Gastroesophageal sphincter (tissue), 4 donors: ENCODE results near the gene TMCO6. TPM values are rescaled to one million over a fixed set of nuclear protein-coding genes. Genes with fewer than 3 reads are reported as not detected.

Experiments
- ATAC-seq: fragments of 150-250 bp; one replicate; pipeline ENCODE4 v1.9.1; 2016; ENCODE audit warnings: mild to moderate bottlenecking, moderate library complexity
- H3K27ac ChIP-seq, 4 donors: fragments of 200-600 bp; sonication (generic) in 3 of 4; 1 replicate in 3 of 4; 2 replicates in 1 of 4; pipeline ENCODE4 v1.5.1; 2016 to 2019
- H3K27me3 ChIP-seq: fragments of 200-600 bp; sonication (generic); one replicate; pipeline ENCODE4 v1.5.1; 2019
- H3K36me3 ChIP-seq, 2 donors: fragments of 200-600 bp; sonication (generic); one replicate each; pipeline ENCODE4 v1.5.1; 2019; ENCODE audit warnings: control low read depth in 1 of 2
- H3K4me1 ChIP-seq, 3 donors: fragments of 200-600 bp; sonication (generic); 1 replicate in 2 of 3; 2 replicates in 1 of 3; pipeline ENCODE4 v1.5.1; 2016 to 2019; ENCODE audit warnings: control low read depth in 2 of 3
- H3K4me3 ChIP-seq, 2 donors: fragments of 200-600 bp; sonication (generic); one replicate each; pipeline ENCODE4 v1.5.1; 2019; ENCODE audit warnings: mild to moderate bottlenecking in 1 of 2, moderate library complexity in 1 of 2
- H3K9me3 ChIP-seq, 3 donors: fragments of 200-600 bp; sonication (generic); one replicate each; pipeline ENCODE4 v1.5.1; 2017 to 2019; ENCODE audit warnings: control low read depth in 2 of 3
- CTCF ChIP-seq, 4 experiments: fragments of 200-600 bp in 2 of 4; fragments of 450-650 bp in 2 of 4; sonication (generic) in 1 of 4; IDR thresholded peaks; one replicate each; pipeline ENCODE4 v1.5.1; 2017 to 2019; ENCODE audit warnings: antibody characterized with exemption in 4 of 4, mild to moderate bottlenecking in 2 of 4, moderate library complexity in 2 of 4
- EP300 ChIP-seq: sonication (generic); formaldehyde crosslinking; IDR thresholded peaks from one replicate; pipeline ENCODE4 v1.6.1; 2017; ENCODE audit warnings: antibody characterized with exemption, mild to moderate bottlenecking
- POLR2A ChIP-seq, 2 donors: fragments of 450-650 bp; IDR thresholded peaks; one replicate each; pipeline ENCODE4 v1.6.1; 2017; ENCODE audit warnings: antibody characterized with exemption in 2 of 2, mild to moderate bottlenecking in 2 of 2, moderate library complexity in 1 of 2
- POLR2AphosphoS5 ChIP-seq: sonication (generic); formaldehyde crosslinking; IDR thresholded peaks from one replicate; pipeline ENCODE4 v1.6.1; 2017; ENCODE audit warnings: antibody characterized with exemption
- WGBS, 2 donors: methylation state at CpG; one replicate each; pipeline ENCODE4 v1.1.5; 2018; ENCODE audit warnings: low coverage in 1 of 2; 5-methylcytosine and 5-hydroxymethylcytosine counted together
- total RNA-seq, 4 donors: library from RNA; depleted of rRNA; stranded (reverse); fragments of >200 nt; gene quantifications; one replicate each; pipeline ENCODE4 v1.1.0, GENCODE V29; 2016

The TMCO6 gene
- total RNA-seq, 4 donors from 2014 or later: 10.9 to 72.1 (median 26.7) TPM

GRCh38 chr5:140690941-140691924, 52.0 kb downstream of the TMCO6 start, which contains the start of the genes HARS1 and HARS2:
HARS1 (minus strand) TSS chr5:140691370; CDS start chr5:140691304, 66 bp downstream.
HARS2 (plus strand) TSS chr5:140691455; CDS start chr5:140691649, 194 bp downstream.
- peak within 1 kb of the TSS; percentile 67 to 88 (median 86) for H3K27ac ChIP-seq
- H3K36me3 ChIP-seq: peaks cover 1 to 51% of the 10 kb centered on the region in 2 donors
- WGBS, 2 donors: 0 to 1% methylated on average over 14 of the region's 61 CpGs
- no peaks in the 10 kb centered on the region for H3K9me3 ChIP-seq
- TF ChIP-seq POLR2AphosphoS5 (peak; percentile 72), CTCF (IDR thresholded peaks at IDR 0.05) (peak in 1 of 4 experiments; percentile 22), EP300 (no peak), POLR2A (IDR thresholded peaks at IDR 0.05) (peak; percentile 32 to 52)
- H3K27me3 ChIP-seq: no peaks in the 10 kb centered on the region
- H3K4me1 ChIP-seq: peaks cover 2 to 50% (median 21%) of the 10 kb centered on the region in 3 donors
- peak within 1 kb of the TSS; percentile 66 to 77 for H3K4me3 ChIP-seq
- ATAC-seq: peak; percentile 98

DNA sequence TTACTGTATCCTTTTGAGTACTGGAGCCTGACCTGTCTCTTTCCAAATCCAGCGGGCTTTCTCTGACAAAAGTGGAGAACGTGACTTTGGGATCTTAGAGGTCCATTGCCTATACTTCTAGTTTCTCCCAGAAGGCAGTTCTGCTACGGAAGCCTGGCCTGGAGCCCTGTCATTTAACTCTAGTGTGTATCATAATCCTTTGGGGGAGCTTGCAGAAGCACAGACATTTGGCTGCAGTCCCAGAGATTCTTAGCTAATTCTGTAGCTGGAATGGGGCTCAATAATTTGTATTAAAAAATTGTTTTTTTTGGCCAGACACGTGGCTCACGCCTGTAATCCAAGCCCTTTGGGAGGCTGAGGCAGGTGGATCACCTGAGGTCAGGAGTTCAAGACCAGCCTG, 55.0 kb downstream of the TMCO6 start:
- no peak for ATAC-seq
- WGBS, 2 donors: 43 to 100% methylated on average over 1 to 3 of the region's 5 CpGs
- no peak overlapping the region for H3K27ac ChIP-seq
- no peak for TF ChIP-seq CTCF (IDR thresholded peaks at IDR 0.05)
- TF ChIP-seq EP300: no peak
- no peak for TF ChIP-seq POLR2AphosphoS5
- TF ChIP-seq POLR2A (IDR thresholded peaks at IDR 0.05): no peak
- H3K27me3 ChIP-seq: no peaks in the 10 kb centered on the region
- H3K4me3 ChIP-seq: no peak overlapping the region
- peaks cover 14 to 61% of the 10 kb centered on the region in 2 donors for H3K36me3 ChIP-seq
- H3K9me3 ChIP-seq: no peaks in the 10 kb centered on the region
- peaks cover 2 to 47% (median 21%) of the 10 kb centered on the region in 3 donors for H3K4me1 ChIP-seq

Other genes with a start within 250 kb of the TMCO6 start
- gene ANKHD1, start 237.6 kb upstream of the TMCO6 start, total RNA-seq: 100 to 1,000 TPM in 1 of 4 donors, 10 to 100 TPM in 3; 52.7 to 156 (median 84.5) TPM
- gene EIF4EBP3, start 91.8 kb upstream of the TMCO6 start, total RNA-seq: 10 to 100 TPM in 2 of 4 donors, 1 to 10 TPM in 2; 1.8 to 21.5 (median 11.2) TPM
- gene SRA1, start 82.0 kb upstream of the TMCO6 start, total RNA-seq: 10 to 100 TPM; 17.5 to 29.4 (median 23.2) TPM
- 10 to 100 TPM in 3 of 4 donors, 1 to 10 TPM in 1; 9.7 to 25.1 (median 17.5) TPM for gene APBB3, start 74.9 kb upstream of the TMCO6 start, total RNA-seq
- gene SLC35A4, start 74.6 kb upstream of the TMCO6 start, total RNA-seq: 10 to 100 TPM; 24.5 to 52.0 (median 32.7) TPM
- gene CD14, start 6.3 kb upstream of the TMCO6 start, total RNA-seq: 10 to 100 TPM; 20.4 to 84.5 (median 37.9) TPM
- 10 to 100 TPM; 38.6 to 61.5 (median 46.1) TPM for gene NDUFA2, start 8.2 kb downstream of the TMCO6 start, total RNA-seq
- 100 to 1,000 TPM; 130 to 168 (median 131) TPM for gene IK, start 8.4 kb downstream of the TMCO6 start, total RNA-seq
- 10 to 100 TPM; 15.6 to 25.1 (median 16.9) TPM for gene WDR55, start 25.5 kb downstream of the TMCO6 start, total RNA-seq
- under 1 TPM in 3 of 4 donors, not detected in 1; 0.19 to 0.67 (median 0.62) TPM for gene DND1, start 34.1 kb downstream of the TMCO6 start, total RNA-seq
- gene HARS1, start 51.9 kb downstream of the TMCO6 start, total RNA-seq: 10 to 100 TPM; 65.9 to 67.9 (median 67.1) TPM
- 10 to 100 TPM; 16.0 to 41.6 (median 25.5) TPM for gene HARS2, start 52.0 kb downstream of the TMCO6 start, total RNA-seq
- gene ZMAT2, start 61.0 kb downstream of the TMCO6 start, total RNA-seq: 10 to 100 TPM; 35.8 to 47.2 (median 45.0) TPM
- gene PCDHA1, start 146.7 kb downstream of the TMCO6 start, total RNA-seq: not detected
- under 1 TPM in 2 of 4 donors, not detected in 2; 0.19 to 0.27 TPM for gene PCDHA2, start 155.4 kb downstream of the TMCO6 start, total RNA-seq
- 1 to 10 TPM in 1 of 4 donors, under 1 TPM in 3; 0.32 to 1.4 (median 0.70) TPM for gene PCDHA3, start 161.6 kb downstream of the TMCO6 start, total RNA-seq
- gene PCDHA4, start 167.6 kb downstream of the TMCO6 start, total RNA-seq: under 1 TPM in 3 of 4 donors, not detected in 1; 0.13 to 0.96 (median 0.31) TPM
- gene PCDHA5, start 182.2 kb downstream of the TMCO6 start, total RNA-seq: under 1 TPM in 3 of 4 donors, not detected in 1; 0.27 to 0.31 (median 0.27) TPM
- gene PCDHA6, start 188.5 kb downstream of the TMCO6 start, total RNA-seq: 1 to 10 TPM in 1 of 4 donors, under 1 TPM in 3; 0.31 to 1.4 (median 0.73) TPM
- under 1 TPM in 3 of 4 donors, not detected in 1; 0.27 to 0.47 (median 0.35) TPM for gene PCDHA7, start 194.8 kb downstream of the TMCO6 start, total RNA-seq
- gene PCDHA8, start 201.7 kb downstream of the TMCO6 start, total RNA-seq: under 1 TPM in 1 of 4 donors, not detected in 3; 0.15 TPM
- gene PCDHA9, start 208.9 kb downstream of the TMCO6 start, total RNA-seq: under 1 TPM in 3 of 4 donors, not detected in 1; 0.13 to 0.47 (median 0.23) TPM
- gene PCDHA10, start 216.4 kb downstream of the TMCO6 start, total RNA-seq: 1 to 10 TPM in 3 of 4 donors, under 1 TPM in 1; 0.94 to 2.5 (median 1.4) TPM
- gene PCDHA11, start 229.5 kb downstream of the TMCO6 start, total RNA-seq: 1 to 10 TPM in 1 of 4 donors, under 1 TPM in 3; 0.13 to 1.9 (median 0.89) TPM
- gene PCDHA12, start 235.9 kb downstream of the TMCO6 start, total RNA-seq: 1 to 10 TPM in 3 of 4 donors, under 1 TPM in 1; 0.54 to 4.7 (median 1.5) TPM
- 1 to 10 TPM in 2 of 4 donors, under 1 TPM in 2; 0.22 to 2.5 (median 0.79) TPM for gene PCDHA13, start 242.7 kb downstream of the TMCO6 start, total RNA-seq